Naive thymus-derived CD4-positive, alpha-beta T cell (primary cell): ENCODE results near the gene WWTR1. TPM values are rescaled to one million over a fixed set of nuclear protein-coding genes. Genes with fewer than 3 reads are reported as not detected.

Source experiments
- ATAC-seq: fragments of 150-1000 bp; cut with Tn5 transposase; 2 replicates; pipeline ENCODE4 v1.10.0; 2021; ENCODE audit warnings: mild to moderate bottlenecking, moderate library complexity
- CTCF ChIA-PET: fragments of 350-600 bp; sonication (Branson Sonifier 250); formaldehyde crosslinking; loops from one replicate; lab custom pipeline; 2021; ENCODE audit warnings: antibody characterized with exemption; lab: Charles Lee
- POLR2A ChIA-PET: fragments of 350-600 bp; sonication (Branson Sonifier 250); formaldehyde crosslinking; loops from one replicate; lab custom pipeline; 2021; ENCODE audit warnings: antibody characterized with exemption, inconsistent platforms; lab: Charles Lee
- DNase-seq, 9 donors: peaks; one replicate each; pipeline versions ENCODE4 v3.0.0 to v3.0.0-alpha.2; 2020 to 2022; ENCODE audit warnings: mixed read lengths in 1 of 9
- H3K27ac ChIP-seq: one replicate; pipeline ENCODE4 v1.7.0; 2013; ENCODE audit warnings: mild to moderate bottlenecking, low read depth, low read length, moderate library complexity
- H3K27me3 ChIP-seq, 2 donors: one replicate each; pipeline ENCODE4 v1.7.0; 2013; ENCODE audit warnings: low read length in 2 of 2, mild to moderate bottlenecking in 2 of 2, moderate library complexity in 2 of 2; ENCODE audit not compliant: control insufficient read depth in 2 of 2, insufficient read depth in 2 of 2
- H3K36me3 ChIP-seq, 3 experiments: 1 replicate in 2 of 3; 2 replicates in 1 of 3; pipeline ENCODE4 v1.7.0; 2013; ENCODE audit warnings: low read length in 3 of 3, mild to moderate bottlenecking in 3 of 3, moderate library complexity in 1 of 3; ENCODE audit not compliant: insufficient read depth in 3 of 3, control insufficient read depth in 2 of 3
- H3K4me1 ChIP-seq, 2 donors: one replicate each; pipeline ENCODE4 v1.7.0; 2013; ENCODE audit warnings: low read length in 2 of 2, mild to moderate bottlenecking in 2 of 2, moderate library complexity in 1 of 2; ENCODE audit not compliant: control insufficient read depth in 2 of 2, insufficient read depth in 2 of 2
- H3K4me3 ChIP-seq: 2 replicates; pipeline ENCODE4 v1.7.0; 2013; ENCODE audit warnings: mild to moderate bottlenecking, low read length
- H3K9me3 ChIP-seq, 3 experiments: 1 replicate in 2 of 3; 2 replicates in 1 of 3; pipeline ENCODE4 v1.7.0; 2013; ENCODE audit warnings: low read length in 3 of 3; ENCODE audit not compliant: control insufficient read depth in 2 of 3
- H3K27ac Mint-ChIP-seq, 9 donors: one replicate each; pipeline ENCODE4 v1.8.0; 2020 to 2022; ENCODE audit warnings: mixed read lengths in 9 of 9, mild to moderate bottlenecking in 8 of 9, moderate library complexity in 5 of 9, inconsistent platforms in 2 of 9
- H3K27me3 Mint-ChIP-seq, 5 donors: one replicate each; pipeline ENCODE4 v1.8.0; 2021 to 2022; ENCODE audit warnings: mixed read lengths in 5 of 5, mild to moderate bottlenecking in 1 of 5
- H3K36me3 Mint-ChIP-seq, 5 donors: one replicate each; pipeline ENCODE4 v1.8.0; 2020 to 2022; ENCODE audit warnings: mixed read lengths in 5 of 5, mild to moderate bottlenecking in 3 of 5, inconsistent platforms in 1 of 5
- H3K4me1 Mint-ChIP-seq, 7 donors: one replicate each; pipeline ENCODE4 v1.8.0; 2020 to 2022; ENCODE audit warnings: mixed read lengths in 7 of 7, mild to moderate bottlenecking in 3 of 7, inconsistent platforms in 1 of 7
- H3K4me3 Mint-ChIP-seq, 10 donors: one replicate each; pipeline ENCODE4 v1.8.0; 2020 to 2022; ENCODE audit warnings: mild to moderate bottlenecking in 10 of 10, mixed read lengths in 10 of 10, moderate library complexity in 6 of 10, inconsistent platforms in 2 of 10
- H3K9me3 Mint-ChIP-seq, 11 donors: one replicate each; pipeline ENCODE4 v1.8.0; 2020 to 2022; ENCODE audit warnings: mixed read lengths in 11 of 11, mild to moderate bottlenecking in 4 of 11, inconsistent platforms in 1 of 11, moderate library complexity in 1 of 11
- intact Hi-C, 2 donors: fragments of 100-400 bp; cut with micrococcal nuclease; formaldehyde crosslinking; loops; one replicate each; pipeline ENCODE4 v1.15.1; 2023
- polyA plus RNA-seq, 2 donors: library from polyadenylated mRNA; unstranded; fragments of 300-500 nt; fragmentation: Illumina TruSeq; gene quantifications; one replicate each; pipeline ENCODE4 v1.2.3, GENCODE V29; 2021
- total RNA-seq, 6 experiments: library from RNA in 5 of 6; stranded (reverse) in 5 of 6; gene quantifications; 1 replicate in 5 of 6; 2 replicates in 1 of 6; pipeline ENCODE4 v1.2.3 and lab custom pipeline; 2021 to 2026

Gene WWTR1
- total and polyA plus RNA-seq, 7 experiments from 2014 or later = 0.17 to 0.56 (median 0.31) TPM; not detected in 1

DNA sequence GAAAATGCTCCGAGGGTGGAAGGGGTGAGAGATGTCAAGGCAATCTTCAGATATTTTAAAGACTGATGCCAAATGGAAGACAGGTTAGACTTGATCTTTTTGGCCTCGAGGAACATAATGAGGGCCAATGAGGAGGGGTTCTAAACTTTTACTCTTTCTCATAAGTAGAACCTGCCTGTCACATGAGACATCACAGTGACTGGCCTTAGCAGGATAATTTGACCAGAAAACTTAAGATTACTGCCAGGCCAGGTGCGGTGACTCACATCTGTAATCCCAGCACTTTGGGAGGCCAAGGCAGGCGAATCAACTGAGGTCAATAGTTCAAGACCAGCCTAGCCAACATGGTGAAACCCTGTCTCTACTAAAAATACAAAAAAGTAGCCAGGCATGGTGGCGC is 171.1 kb downstream of the WWTR1 start:
- ATAC-seq (no peak), DNase-seq (no peak)
- Mint-ChIP-seq H3K9me3 (peaks cover 0 to 9% (median 0%) of the 10 kb centered on the region in 11 donors), H3K36me3 (no peaks in the 10 kb centered on the region), H3K27me3 (peaks cover 5 to 25% (median 10%) of the 10 kb centered on the region in 5 donors), H3K4me3 (no peak overlapping the region), H3K27ac (no peak overlapping the region), H3K4me1 (peaks cover 0 to 2% (median 0%) of the 10 kb centered on the region in 7 donors)
- CTCF ChIA-PET = no interaction called here
- no peaks in the 10 kb centered on the region for H3K27me3 ChIP-seq
- no peaks in the 10 kb centered on the region for H3K36me3 ChIP-seq
- H3K9me3 ChIP-seq = no peaks in the 10 kb centered on the region
- intact Hi-C loops = loop anchor here in 1 of 2 donors (5.0 to 10.0 kb wide), 2 partner anchors 132 to 359 kb away; partner anchors contain the start of gene HPS3
- POLR2A ChIA-PET = no interaction called here
- no peak overlapping the region for H3K27ac ChIP-seq
- H3K4me3 ChIP-seq = no peak overlapping the region
- H3K4me1 ChIP-seq = no peaks in the 10 kb centered on the region

DNA sequence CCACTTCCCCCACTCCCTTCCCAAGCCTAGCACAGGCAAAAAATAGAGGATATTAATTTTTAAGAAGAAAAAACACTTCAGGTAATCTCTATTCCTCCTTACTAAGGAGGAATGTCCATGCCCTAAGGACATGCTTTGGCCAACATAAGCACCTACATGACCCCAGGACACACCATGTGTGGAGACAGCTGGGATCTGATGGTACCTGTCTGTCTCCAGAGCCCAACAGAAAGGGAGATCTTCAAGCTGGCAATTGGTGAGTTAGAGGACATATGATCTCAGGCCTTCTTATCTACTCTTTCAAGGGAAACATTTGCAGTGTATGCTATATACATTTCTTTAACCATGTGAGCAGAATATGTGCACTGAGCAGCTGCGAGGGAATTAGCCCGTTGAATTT is 176.3 kb downstream of the WWTR1 start:
- Histone ChIP-seq H3K4me3 (no peak overlapping the region), H3K4me1 (no peaks in the 10 kb centered on the region), H3K9me3 (no peaks in the 10 kb centered on the region), H3K27ac (no peak overlapping the region), H3K36me3 (no peaks in the 10 kb centered on the region), H3K27me3 (no peaks in the 10 kb centered on the region)
- no peak for DNase-seq
- POLR2A ChIA-PET = no interaction called here
- H3K4me1 Mint-ChIP-seq = no peaks in the 10 kb centered on the region
- no peak overlapping the region for H3K27ac Mint-ChIP-seq
- H3K4me3 Mint-ChIP-seq = no peak overlapping the region
- H3K36me3 Mint-ChIP-seq = no peaks in the 10 kb centered on the region
- no peak for ATAC-seq
- H3K27me3 Mint-ChIP-seq = peaks cover 0 to 15% (median 8%) of the 10 kb centered on the region in 5 donors
- CTCF ChIA-PET = no interaction called here
- intact Hi-C loops = loop anchor here (2.0 to 10.0 kb wide), 2 partner anchors 127 to 361 kb away; no protein-coding TSS in a partner anchor
- H3K9me3 Mint-ChIP-seq = no peaks in the 10 kb centered on the region

- no peaks in the 10 kb centered on the region for H3K36me3 Mint-ChIP-seq
Measured at GRCh38 chr3:149481056-149481455, 176.8 kb downstream of the WWTR1 start.

GRCh38 chr3:149480326-149481017 is 177.4 kb downstream of the WWTR1 start:
- H3K27me3 ChIP-seq = no peaks in the 10 kb centered on the region
- intact Hi-C loops = loop anchor here (2.0 to 10.0 kb wide), 2 partner anchors 126 to 360 kb away; no protein-coding TSS in a partner anchor
- no peak overlapping the region for H3K4me3 ChIP-seq
- Mint-ChIP-seq H3K27ac (no peak overlapping the region), H3K4me3 (no peak overlapping the region), H3K4me1 (no peaks in the 10 kb centered on the region), H3K27me3 (peaks cover 0 to 23% (median 8%) of the 10 kb centered on the region in 5 donors), H3K36me3 (no peaks in the 10 kb centered on the region), H3K9me3 (no peaks in the 10 kb centered on the region)
- ATAC-seq (peak; percentile 73), DNase-seq (peak in 1 of 9 donors; percentile 28)
- H3K27ac ChIP-seq = no peak overlapping the region
- H3K36me3 ChIP-seq = no peaks in the 10 kb centered on the region
- ChIA-PET POLR2A (no interaction called here), CTCF (no interaction called here)
- no peaks in the 10 kb centered on the region for H3K4me1 ChIP-seq
- H3K9me3 ChIP-seq = no peaks in the 10 kb centered on the region

More at GRCh38 chr3:149481056-149481455, 176.8 kb downstream of the WWTR1 start:
- no peaks in the 10 kb centered on the region for H3K36me3 ChIP-seq
- Mint-ChIP-seq H3K4me1 (no peaks in the 10 kb centered on the region), H3K4me3 (no peak overlapping the region), H3K27me3 (peaks cover 0 to 18% (median 8%) of the 10 kb centered on the region in 5 donors), H3K27ac (no peak overlapping the region), H3K9me3 (no peaks in the 10 kb centered on the region)
- POLR2A ChIA-PET = no interaction called here
- ATAC-seq = no peak
- no peaks in the 10 kb centered on the region for H3K4me1 ChIP-seq
- no peak overlapping the region for H3K4me3 ChIP-seq
- H3K9me3 ChIP-seq = no peaks in the 10 kb centered on the region
- CTCF ChIA-PET = no interaction called here
- H3K27me3 ChIP-seq = no peaks in the 10 kb centered on the region
- no peak for DNase-seq
- intact Hi-C loops = loop anchor here (2.0 to 10.0 kb wide), 2 partner anchors 126 to 360 kb away; no protein-coding TSS in a partner anchor
- no peak overlapping the region for H3K27ac ChIP-seq

- no peaks in the 10 kb centered on the region for H3K9me3 Mint-ChIP-seq
- H3K27me3 ChIP-seq = no peaks in the 10 kb centered on the region
- no peak for DNase-seq
- intact Hi-C loops = loop anchor here (2.0 to 10.0 kb wide), 2 partner anchors 125 to 359 kb away; no protein-coding TSS in a partner anchor
- ATAC-seq = no peak
- H3K36me3 Mint-ChIP-seq = no peaks in the 10 kb centered on the region
- H3K4me3 Mint-ChIP-seq = peak overlapping the region in 1 of 10 donors; percentile 49
- H3K4me1 ChIP-seq = no peaks in the 10 kb centered on the region
- POLR2A ChIA-PET = no interaction called here
- CTCF ChIA-PET = no interaction called here
- H3K9me3 ChIP-seq = no peaks in the 10 kb centered on the region
- H3K4me3 ChIP-seq = no peak overlapping the region
- H3K27ac ChIP-seq = no peak overlapping the region
- H3K27ac Mint-ChIP-seq = no peak overlapping the region
- H3K36me3 ChIP-seq = no peaks in the 10 kb centered on the region
- H3K4me1 Mint-ChIP-seq = no peaks in the 10 kb centered on the region
- H3K27me3 Mint-ChIP-seq = peaks cover 0 to 24% (median 8%) of the 10 kb centered on the region in 5 donors
Measured at GRCh38 chr3:149479621-149480325, 178.1 kb downstream of the WWTR1 start.

DNA sequence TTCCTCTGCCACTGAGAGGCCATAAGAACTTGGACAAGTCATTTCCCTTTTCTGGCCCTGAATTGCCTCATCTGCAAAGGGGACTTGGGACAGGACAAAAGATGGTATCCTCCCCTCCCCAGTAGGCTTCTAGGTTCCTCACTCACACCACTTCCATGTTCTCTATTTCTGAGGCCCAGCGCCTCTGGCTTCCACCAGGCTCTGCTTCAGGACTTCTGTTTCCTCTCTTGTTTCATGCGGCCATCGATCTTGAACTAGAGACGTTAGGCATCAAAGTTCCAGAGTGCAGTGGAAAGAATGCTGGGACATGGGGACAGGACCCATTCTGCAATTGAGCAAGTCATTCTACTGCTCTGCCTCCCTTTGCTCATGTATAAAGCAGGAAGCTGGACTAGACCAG is 181.6 kb downstream of the WWTR1 start:
- intact Hi-C loops = no loop called here

More for the DNA sequence above, 181.6 kb downstream of the WWTR1 start:
- Histone ChIP-seq H3K9me3 (no peaks in the 10 kb centered on the region), H3K27ac (no peak overlapping the region), H3K4me3 (no peak overlapping the region), H3K36me3 (no peaks in the 10 kb centered on the region), H3K4me1 (no peaks in the 10 kb centered on the region), H3K27me3 (no peaks in the 10 kb centered on the region)
- DNase-seq = no peak
- H3K27ac Mint-ChIP-seq = peak overlapping the region in 1 of 9 donors; percentile 33
- POLR2A ChIA-PET = no interaction called here
- H3K4me1 Mint-ChIP-seq = peaks cover 0 to 5% (median 0%) of the 10 kb centered on the region in 7 donors
- H3K36me3 Mint-ChIP-seq = no peaks in the 10 kb centered on the region
- peak; percentile 61 for ATAC-seq
- H3K4me3 Mint-ChIP-seq = no peak overlapping the region
- H3K9me3 Mint-ChIP-seq = no peaks in the 10 kb centered on the region
- H3K27me3 Mint-ChIP-seq = peaks cover 0 to 31% (median 3%) of the 10 kb centered on the region in 5 donors
- CTCF ChIA-PET = no interaction called here
